ENCODE results near the gene SLC35F2.

Gene SLC35F2

DNA sequence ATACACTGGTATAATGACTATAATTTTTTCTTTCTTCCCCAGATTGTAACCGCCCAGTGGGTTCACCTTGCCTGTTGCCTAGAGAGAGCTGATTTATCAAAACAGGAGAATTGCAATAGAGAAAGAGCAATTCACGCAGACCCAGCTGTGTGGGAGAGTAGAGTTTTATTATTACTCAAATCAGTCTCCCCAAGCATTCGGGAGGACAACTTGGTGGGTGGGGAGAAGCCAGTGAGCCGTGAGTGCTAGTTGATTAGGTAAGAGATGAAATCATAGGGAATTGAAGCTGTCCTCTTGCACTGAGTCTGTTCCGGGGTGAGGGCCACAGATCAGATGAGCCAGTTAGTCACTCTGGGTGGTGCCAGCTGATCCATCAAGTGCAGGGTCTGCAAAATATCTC is 73.2 kb downstream of the SLC35F2 start:
- no peak for FAIRE-seq
- TF ChIP-seq CTCF (IDR thresholded peaks at IDR 0.05; ENCODE audit: insufficient read depth, missing control alignments), result no peak
- DNase-seq (ENCODE audit: insufficient read length, low spot score), result no peak

GRCh38 chr11:107783121-107783520 is 75.5 kb downstream of the SLC35F2 start:
- FAIRE-seq (no peak), DNase-seq (ENCODE audit: insufficient read length, low spot score) (no peak)
- no peak for TF ChIP-seq CTCF (IDR thresholded peaks at IDR 0.05; ENCODE audit: insufficient read depth, missing control alignments)

- TF ChIP-seq CTCF (IDR thresholded peaks at IDR 0.05; ENCODE audit: insufficient read depth, missing control alignments), result no peak
- no peak for DNase-seq (ENCODE audit: insufficient read length, low spot score)
- no peak for FAIRE-seq
Observed at GRCh38 chr11:107780775-107781174, 77.8 kb downstream of the SLC35F2 start.

DNA sequence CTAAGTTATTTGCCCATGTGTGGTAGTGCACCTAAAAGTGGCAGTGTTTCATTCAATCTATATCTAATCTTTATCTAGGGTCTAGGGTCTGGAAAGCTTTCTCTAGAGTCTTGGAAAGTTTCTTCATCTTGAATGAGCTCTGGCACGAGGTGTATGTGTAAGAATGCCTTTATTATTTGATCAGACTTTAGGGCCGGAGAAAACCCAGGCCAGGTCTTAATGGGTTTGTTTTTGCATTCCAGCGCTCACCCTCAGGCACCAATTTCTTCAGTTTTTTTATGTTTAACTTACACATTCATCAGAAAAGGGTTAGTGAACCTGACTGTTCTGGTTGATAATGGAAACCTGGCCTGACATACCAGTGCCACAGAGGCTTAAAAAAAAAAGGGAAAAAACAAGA is 78.5 kb downstream of the SLC35F2 start:
- DNase-seq (ENCODE audit: insufficient read length, low spot score), result no peak
- no peak for TF ChIP-seq CTCF (IDR thresholded peaks at IDR 0.05; ENCODE audit: insufficient read depth, missing control alignments)
- no peak for FAIRE-seq

DNA sequence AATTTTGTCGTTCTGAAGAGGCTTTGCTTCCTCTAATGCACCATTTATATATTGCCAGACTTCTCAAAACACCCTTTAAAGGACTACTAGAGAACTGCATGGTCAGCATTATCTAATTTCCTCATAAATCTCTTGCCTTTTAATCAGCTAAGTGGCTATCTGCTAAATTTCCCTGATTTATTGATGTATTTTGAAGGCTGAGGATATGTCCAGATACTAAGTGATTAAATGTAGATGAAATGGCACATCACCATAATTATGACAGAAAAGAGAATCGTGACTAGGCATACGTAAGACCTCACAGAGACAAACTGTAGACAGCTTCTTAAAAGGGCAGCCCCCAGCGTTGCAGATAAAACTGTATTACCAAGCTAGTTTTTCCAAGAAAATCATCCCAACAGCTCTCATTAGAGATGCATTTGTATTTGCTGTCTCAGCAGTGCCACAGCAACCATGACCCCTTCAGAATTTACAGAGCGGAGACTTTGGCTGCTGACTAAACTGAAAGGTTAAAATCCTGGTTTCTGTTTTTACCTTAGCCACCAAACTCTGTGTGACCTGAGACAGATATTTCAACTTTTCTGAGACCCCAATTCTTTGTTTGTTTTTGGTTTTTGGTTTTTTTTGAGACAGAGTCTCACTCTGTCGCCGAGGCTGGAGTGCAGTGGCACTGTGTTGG is 79.6 kb downstream of the SLC35F2 start:
- DNase-seq (ENCODE audit: insufficient read length, low spot score), result no peak

DNA sequence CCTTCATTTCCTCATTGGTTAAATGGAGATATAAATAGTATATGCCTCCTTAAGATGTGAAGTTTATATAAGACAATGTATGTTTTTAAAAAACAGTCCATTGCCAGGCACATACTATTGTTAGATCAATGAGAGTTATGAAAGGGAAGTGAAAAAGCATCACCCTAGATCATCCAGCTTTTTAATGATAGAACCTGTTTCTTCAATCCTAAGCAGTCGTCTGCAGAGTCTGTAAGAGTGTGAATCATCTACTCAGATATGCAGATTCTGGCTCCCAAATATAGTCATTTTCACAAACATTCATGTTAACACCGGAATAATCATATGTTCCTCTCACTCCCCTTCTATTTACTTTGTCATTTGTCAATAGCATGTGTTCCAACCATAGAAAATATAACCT is 81.5 kb downstream of the SLC35F2 start:
- no peak for FAIRE-seq
- no peak for TF ChIP-seq CTCF (IDR thresholded peaks at IDR 0.05; ENCODE audit: insufficient read depth, missing control alignments)

More for the DNA sequence above, 79.6 kb downstream of the SLC35F2 start:
- TF ChIP-seq CTCF (IDR thresholded peaks at IDR 0.05; ENCODE audit: insufficient read depth, missing control alignments), result no peak
- FAIRE-seq, result peak; percentile 66

GRCh38 chr11:107776062-107776461 is 82.5 kb downstream of the SLC35F2 start:
- no peak for FAIRE-seq
- TF ChIP-seq CTCF (IDR thresholded peaks at IDR 0.05; ENCODE audit: insufficient read depth, missing control alignments), result no peak
- no peak for DNase-seq (ENCODE audit: insufficient read length, low spot score)

More for the DNA sequence above, 81.5 kb downstream of the SLC35F2 start:
- DNase-seq (ENCODE audit: insufficient read length, low spot score), result no peak
